Activated CD4-positive, alpha-beta T cell treated with anti-CD3 and anti-CD28 coated beads, Interleukin-2, amount 50 U/mL, for 48 hours (primary cell): ENCODE data around the gene ESRRB.

Source experiments
- DNase-seq, 2 experiments: peaks; one replicate each; pipeline ENCODE4 v3.0.0-alpha.2; 2020

Gene ESRRB

GRCh38 chr14:76550534-76550933 lies 174.6 kb downstream of the ESRRB start:
- no peak for DNase-seq

- DNase-seq: no peak
Observed at GRCh38 chr14:76551116-76551515, 175.2 kb downstream of the ESRRB start.
